ENCODE results near the gene TENM4.

DNA sequence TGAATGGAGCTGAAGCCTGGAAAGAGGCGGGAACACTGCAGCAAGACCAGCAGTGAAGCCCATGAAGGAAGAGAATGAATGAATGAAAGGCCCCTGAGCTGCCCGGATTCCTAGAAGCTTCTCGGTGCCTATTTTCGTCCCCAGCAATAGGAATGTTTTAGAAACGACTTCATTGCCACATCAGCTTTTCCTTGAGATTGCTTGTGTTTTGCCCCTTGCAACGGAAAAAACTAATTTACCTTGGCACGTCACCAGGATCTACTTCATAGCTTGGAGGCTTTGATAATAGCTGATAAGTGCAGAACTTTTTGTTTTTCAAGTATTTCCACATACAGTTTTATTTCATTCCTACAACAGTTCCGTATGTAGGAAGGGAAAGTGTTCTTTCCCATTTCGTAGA, 617.2 kb downstream of the TENM4 start:
- TF ChIP-seq POLR2A (IDR thresholded peaks at IDR 0.05) (no peak), POLR2AphosphoS5 (IDR thresholded peaks at IDR 0.05) (no peak), EP300 (IDR thresholded peaks at IDR 0.05) (no peak)
- TF ChIP-seq, protein P1, sequence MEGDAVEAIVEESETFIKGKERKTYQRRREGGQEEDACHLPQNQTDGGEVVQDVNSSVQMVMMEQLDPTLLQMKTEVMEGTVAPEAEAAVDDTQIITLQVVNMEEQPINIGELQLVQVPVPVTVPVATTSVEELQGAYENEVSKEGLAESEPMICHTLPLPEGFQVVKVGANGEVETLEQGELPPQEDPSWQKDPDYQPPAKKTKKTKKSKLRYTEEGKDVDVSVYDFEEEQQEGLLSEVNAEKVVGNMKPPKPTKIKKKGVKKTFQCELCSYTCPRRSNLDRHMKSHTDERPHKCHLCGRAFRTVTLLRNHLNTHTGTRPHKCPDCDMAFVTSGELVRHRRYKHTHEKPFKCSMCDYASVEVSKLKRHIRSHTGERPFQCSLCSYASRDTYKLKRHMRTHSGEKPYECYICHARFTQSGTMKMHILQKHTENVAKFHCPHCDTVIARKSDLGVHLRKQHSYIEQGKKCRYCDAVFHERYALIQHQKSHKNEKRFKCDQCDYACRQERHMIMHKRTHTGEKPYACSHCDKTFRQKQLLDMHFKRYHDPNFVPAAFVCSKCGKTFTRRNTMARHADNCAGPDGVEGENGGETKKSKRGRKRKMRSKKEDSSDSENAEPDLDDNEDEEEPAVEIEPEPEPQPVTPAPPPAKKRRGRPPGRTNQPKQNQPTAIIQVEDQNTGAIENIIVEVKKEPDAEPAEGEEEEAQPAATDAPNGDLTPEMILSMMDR (IDR thresholded peaks at IDR 0.05): no peak
